OCI-LY7 (cell line): Measurements from ENCODE around the gene HEPN1. TPM values are rescaled to one million over a fixed set of nuclear protein-coding genes. Genes with fewer than 3 reads are reported as not detected.
A peak's percentile ranks its signal among the peaks of the same experiment; 100 is the strongest.
"Not testable (repeated sequence)": the region's sequence is repeated elsewhere in the genome, so short reads cannot be mapped to it uniquely, and the experiment has no call there.

Source experiments
- BruUV-seq: library from RNA; stranded (reverse); fragments of 400-500 nt; replicated peaks from 2 replicates; lab custom pipeline; 2021; lab: Mats Ljungman, UMichigan
- CTCF ChIA-PET: fragments of 300-600 bp; sonication (Branson Sonifier 250); formaldehyde crosslinking; loops from one replicate; lab custom pipeline; 2022; ENCODE audit warnings: antibody characterized with exemption; ENCODE audit not compliant: unreplicated experiment; lab: Charles Lee
- POLR2A ChIA-PET: fragments of 300-600 bp; sonication (Branson Sonifier 250); formaldehyde crosslinking; loops from one replicate; lab custom pipeline; 2022; ENCODE audit warnings: antibody characterized with exemption; lab: Charles Lee
- DNase-seq: peaks from one replicate; pipeline ENCODE4 v3.0.0-alpha.2; 2015; ENCODE audit warnings: low spot score
- H2AFZ ChIP-seq: fragments of 200-600 bp; sonication (generic), shearing (Covaris generic); 2 replicates; pipeline ENCODE4 v1.6.1; 2014; ENCODE audit warnings: mild to moderate bottlenecking, antibody characterized with exemption, low read length, moderate library complexity
- H3K27ac ChIP-seq: fragments of 200-600 bp; sonication (generic); 2 replicates; pipeline ENCODE4 v1.5.1; 2014; ENCODE audit warnings: mixed run types, low read depth, mild to moderate bottlenecking, moderate library complexity, low read length, inconsistent platforms; ENCODE audit not compliant: poor library complexity, severe bottlenecking
- H3K36me3 ChIP-seq: fragments of 200-600 bp; sonication (generic); 2 replicates; pipeline ENCODE4 v1.6.1; 2014; ENCODE audit warnings: mild to moderate bottlenecking, antibody characterized with exemption, low read length, moderate library complexity, mixed read lengths; ENCODE audit not compliant: insufficient read depth
- H3K4me1 ChIP-seq: fragments of 200-600 bp; sonication (generic); 2 replicates; pipeline ENCODE4 v1.5.1; 2014; ENCODE audit warnings: mild to moderate bottlenecking, low read length; ENCODE audit not compliant: insufficient read depth, poor library complexity, severe bottlenecking
- H3K4me2 ChIP-seq: fragments of 200-600 bp; sonication (generic); 2 replicates; pipeline ENCODE4 v1.6.1; 2014; ENCODE audit warnings: mild to moderate bottlenecking, low read length
- H3K4me3 ChIP-seq: fragments of 200-600 bp; sonication (generic); 2 replicates; pipeline ENCODE4 v1.5.1; 2014; ENCODE audit warnings: mild to moderate bottlenecking, low read depth, low read length; ENCODE audit not compliant: poor library complexity, severe bottlenecking
- H3K79me2 ChIP-seq: fragments of 200-600 bp; sonication (generic); 2 replicates; pipeline ENCODE4 v1.6.1; 2016; ENCODE audit warnings: low read depth, mild to moderate bottlenecking, low read length, moderate library complexity, mixed read lengths; ENCODE audit not compliant: insufficient read depth
- H3K9me2 ChIP-seq: fragments of 200-600 bp; sonication (generic); 2 replicates; pipeline ENCODE4 v1.6.1; 2016; ENCODE audit warnings: mild to moderate bottlenecking, low read length, mixed read lengths; ENCODE audit not compliant: insufficient read depth
- H3K9me3 ChIP-seq: fragments of 200-600 bp; sonication (generic); 2 replicates; pipeline ENCODE4 v1.6.1; 2014; ENCODE audit warnings: mild to moderate bottlenecking, mixed run types, low read length, mixed read lengths
- H4K20me1 ChIP-seq: fragments of 200-600 bp; sonication (generic); 2 replicates; pipeline ENCODE4 v1.6.1; 2014; ENCODE audit warnings: mild to moderate bottlenecking, antibody characterized with exemption, low read length, moderate library complexity, mixed read lengths; ENCODE audit not compliant: insufficient read depth
- EZH2phosphoT487 ChIP-seq: fragments of 200-600 bp; sonication (generic); IDR thresholded peaks from 2 replicates; pipeline ENCODE4 v1.6.1; 2018; ENCODE audit warnings: low read depth, borderline replicate concordance, mild to moderate bottlenecking, mixed run types, antibody characterized with exemption, low read length, moderate library complexity, mixed read lengths
- intact Hi-C: fragments of 100-400 bp; cut with micrococcal nuclease; formaldehyde crosslinking; loops from one replicate; pipeline ENCODE4 v1.10.0; 2022; ENCODE audit not compliant: unreplicated experiment
- total RNA-seq, 2 experiments: library from RNA; depleted of rRNA in 1 of 2; stranded (reverse); fragments of >200 nt in 1 of 2; shearing (Covaris generic) in 1 of 2; gene quantifications; 2 replicates each; pipeline ENCODE4 v1.2.3, GENCODE V29; 2014 to 2022
- TF ChIP-seq, protein P1 (sequence below): fragments of 200-600 bp; sonication (generic); conservative IDR thresholded peaks from 2 replicates; pipeline ENCODE4 v1.5.1; 2014; ENCODE audit warnings: mild to moderate bottlenecking, antibody characterized with exemption, low read length, moderate library complexity, mixed read lengths

HEPN1 gene
- total RNA-seq, 2 experiments from 2014 or later = not detected

DNA sequence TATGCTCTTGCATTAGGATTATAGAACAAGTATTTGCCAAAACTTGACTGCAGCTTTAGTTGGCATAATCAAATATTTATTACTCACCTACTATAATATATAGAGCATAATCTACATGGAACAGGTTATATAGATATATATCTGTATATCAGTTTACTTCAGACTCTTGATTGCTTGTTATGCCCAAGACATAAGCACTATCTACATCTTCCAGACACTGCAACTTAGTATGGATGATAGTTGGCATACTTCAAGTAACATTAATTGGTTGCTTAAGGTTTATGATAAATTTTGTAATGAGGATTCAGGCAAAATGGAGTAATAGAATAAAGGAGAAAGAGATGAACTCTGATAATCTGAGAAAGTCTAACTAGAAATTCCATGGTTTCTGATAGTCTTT lies 36.0 kb downstream of the HEPN1 start:
- no peaks in the 10 kb centered on the region for H3K79me2 ChIP-seq
- TF ChIP-seq, protein P1, sequence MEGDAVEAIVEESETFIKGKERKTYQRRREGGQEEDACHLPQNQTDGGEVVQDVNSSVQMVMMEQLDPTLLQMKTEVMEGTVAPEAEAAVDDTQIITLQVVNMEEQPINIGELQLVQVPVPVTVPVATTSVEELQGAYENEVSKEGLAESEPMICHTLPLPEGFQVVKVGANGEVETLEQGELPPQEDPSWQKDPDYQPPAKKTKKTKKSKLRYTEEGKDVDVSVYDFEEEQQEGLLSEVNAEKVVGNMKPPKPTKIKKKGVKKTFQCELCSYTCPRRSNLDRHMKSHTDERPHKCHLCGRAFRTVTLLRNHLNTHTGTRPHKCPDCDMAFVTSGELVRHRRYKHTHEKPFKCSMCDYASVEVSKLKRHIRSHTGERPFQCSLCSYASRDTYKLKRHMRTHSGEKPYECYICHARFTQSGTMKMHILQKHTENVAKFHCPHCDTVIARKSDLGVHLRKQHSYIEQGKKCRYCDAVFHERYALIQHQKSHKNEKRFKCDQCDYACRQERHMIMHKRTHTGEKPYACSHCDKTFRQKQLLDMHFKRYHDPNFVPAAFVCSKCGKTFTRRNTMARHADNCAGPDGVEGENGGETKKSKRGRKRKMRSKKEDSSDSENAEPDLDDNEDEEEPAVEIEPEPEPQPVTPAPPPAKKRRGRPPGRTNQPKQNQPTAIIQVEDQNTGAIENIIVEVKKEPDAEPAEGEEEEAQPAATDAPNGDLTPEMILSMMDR = no peak
- TF ChIP-seq EZH2phosphoT487 = no peak
- peaks cover 24% of the 10 kb centered on the region for H3K4me1 ChIP-seq
- ChIA-PET CTCF (interaction anchor here (1.1 kb wide), 1 partner anchor 208 kb away, joined by 4 read pairs; no protein-coding TSS in a partner anchor), POLR2A (interaction anchor here (0.7 to 3.0 kb wide), 4 partner anchors 10 to 158 kb away, joined by 3 to 15 read pairs (median 4); partner anchors contain the start of gene TMEM218)
- H2AFZ ChIP-seq = peak overlapping the region; percentile 93; the same call in 1 of the 2 replicates
- intact Hi-C loops = loop anchor here (2.0 kb wide), 3 partner anchors 118 to 394 kb away; partner anchors contain the start of genes SIAE and SPA17
- no peak for DNase-seq
- peak overlapping the region; percentile 63 for H3K27ac ChIP-seq
- peak overlapping the region; percentile 99 for H3K4me2 ChIP-seq
- H3K36me3 ChIP-seq = no peaks in the 10 kb centered on the region
- no peaks in the 10 kb centered on the region; the same call in 1 of the 2 replicates for H3K9me3 ChIP-seq
- H4K20me1 ChIP-seq = no peaks in the 10 kb centered on the region
- H3K4me3 ChIP-seq = peak overlapping the region; percentile 87
- BruUV-seq = no TSS peak
- no peaks in the 10 kb centered on the region for H3K9me2 ChIP-seq

DNA sequence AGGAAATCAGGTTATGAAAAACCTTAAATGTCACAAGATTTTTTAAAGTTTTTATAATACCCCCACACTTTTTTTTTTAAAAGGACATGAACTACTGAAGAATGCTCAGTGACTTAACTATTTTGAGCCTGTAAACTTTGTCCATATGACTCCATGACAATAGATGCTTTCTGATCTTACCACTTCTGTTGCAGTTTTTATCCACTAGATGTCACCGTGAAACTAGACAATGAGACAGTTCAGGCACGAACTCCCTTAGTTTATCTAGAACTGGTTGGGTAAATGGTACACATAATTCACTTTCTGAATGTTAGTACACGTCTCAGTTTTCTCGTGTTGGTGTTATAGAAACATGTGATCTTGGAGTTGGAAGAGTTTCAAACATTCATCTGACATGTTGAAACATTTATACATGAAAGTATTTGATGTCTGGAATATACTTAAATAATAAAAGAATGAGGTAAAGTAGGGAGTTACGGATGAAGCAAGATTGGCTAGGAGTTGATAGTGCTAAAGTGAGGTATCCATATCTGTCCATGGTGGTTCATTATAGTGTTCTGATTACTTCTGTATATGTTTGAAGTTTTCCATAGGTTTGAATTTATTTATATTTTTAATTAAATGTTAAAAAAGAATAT lies 43.0 kb downstream of the HEPN1 start:
- Histone ChIP-seq H3K4me3 (no peak overlapping the region), H3K9me3 (no peaks in the 10 kb centered on the region), H3K4me2 (no peak overlapping the region), H3K4me1 (no peaks in the 10 kb centered on the region), H3K27ac (no peak overlapping the region), H3K9me2 (no peaks in the 10 kb centered on the region), H3K79me2 (no peaks in the 10 kb centered on the region), H3K36me3 (no peaks in the 10 kb centered on the region), H4K20me1 (no peaks in the 10 kb centered on the region), H2AFZ (no peak overlapping the region)
- ChIA-PET POLR2A (no interaction called here), CTCF (no interaction called here)
- intact Hi-C loops = loop anchor here (1.0 to 10.0 kb wide), 2 partner anchors 179 to 463 kb away; no protein-coding TSS in a partner anchor
- peak; percentile 73 for DNase-seq
- no TSS peak for BruUV-seq
- TF ChIP-seq, protein P1 = peak; percentile 93
- no peak for TF ChIP-seq EZH2phosphoT487

DNA sequence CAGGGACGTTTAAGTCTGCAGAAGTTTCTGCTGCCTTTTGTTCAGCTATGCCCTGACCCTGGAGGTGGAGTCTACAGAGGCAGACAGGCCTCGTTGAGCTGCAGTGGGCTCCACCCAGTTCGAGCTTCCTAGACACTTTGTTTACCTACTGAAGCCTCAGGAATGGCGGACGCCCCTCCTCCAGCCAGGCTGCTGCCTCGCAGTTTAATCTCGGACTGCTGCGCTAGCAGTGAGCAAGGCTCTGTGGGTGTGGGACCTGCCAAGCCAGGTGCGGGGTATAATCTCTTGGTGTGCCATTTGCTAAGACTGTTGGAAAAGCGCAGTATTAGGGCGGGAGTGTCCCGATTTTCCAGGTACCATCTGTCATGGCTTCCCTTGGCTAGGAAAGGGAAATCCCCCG lies 49.1 kb downstream of the HEPN1 start:
- intact Hi-C loops = loop anchor here (10.0 kb wide), 1 partner anchor 457 kb away; no protein-coding TSS in a partner anchor
- CTCF ChIA-PET, BruUV-seq: not testable (repeated sequence)

More for the DNA sequence above, 49.1 kb downstream of the HEPN1 start:
- H2AFZ ChIP-seq, H3K79me2 ChIP-seq, H3K9me2 ChIP-seq, POLR2A ChIA-PET, H3K4me3 ChIP-seq, H4K20me1 ChIP-seq, H3K9me3 ChIP-seq, DNase-seq, H3K27ac ChIP-seq, H3K4me2 ChIP-seq, H3K36me3 ChIP-seq, H3K4me1 ChIP-seq: not testable (repeated sequence)

Other genes starting within 250 kb of the HEPN1 start
- gene SIAE, start 245.5 kb upstream of the HEPN1 start, total RNA-seq (2014; rRNA removed; shearing (Covaris generic)) = 2.6 and 4.8 TPM in 2 replicates
- 7.3 and 8.6 TPM in 2 replicates for gene SIAE, start 245.5 kb upstream of the HEPN1 start, total RNA-seq (2022)
- gene SPA17, start 245.3 kb upstream of the HEPN1 start, total RNA-seq (2014; rRNA removed; shearing (Covaris generic)) = 2.4 and 5.1 TPM in 2 replicates
- gene SPA17, start 245.3 kb upstream of the HEPN1 start, total RNA-seq (2022) = 5.1 and 5.5 TPM in 2 replicates
- gene NRGN, start 179.3 kb upstream of the HEPN1 start, total RNA-seq (2014; rRNA removed; shearing (Covaris generic)) = 3.3 and 6.8 TPM in 2 replicates
- gene NRGN, start 179.3 kb upstream of the HEPN1 start, total RNA-seq (2022) = 15.3 and 16.9 TPM in 2 replicates
- not detected in 2 replicates for gene VSIG2, start 167.0 kb upstream of the HEPN1 start, total RNA-seq (2014; rRNA removed; shearing (Covaris generic))
- gene VSIG2, start 167.0 kb upstream of the HEPN1 start, total RNA-seq (2022) = not detected in 2 replicates
- gene ESAM, start 157.0 kb upstream of the HEPN1 start, total RNA-seq (2014; rRNA removed; shearing (Covaris generic)) = 0.15 and 0.35 TPM in 2 replicates
- gene ESAM, start 157.0 kb upstream of the HEPN1 start, total RNA-seq (2022) = 0.49 and 0.83 TPM in 2 replicates
- gene MSANTD2, start 118.8 kb upstream of the HEPN1 start, total RNA-seq (2014; rRNA removed; shearing (Covaris generic)) = 17.7 and 22.1 TPM in 2 replicates
- gene MSANTD2, start 118.8 kb upstream of the HEPN1 start, total RNA-seq (2022) = 21.9 and 23.4 TPM in 2 replicates
- 0.19 and 0.28 TPM in 2 replicates for gene ROBO3, start 53.8 kb upstream of the HEPN1 start, total RNA-seq (2014; rRNA removed; shearing (Covaris generic))
- gene ROBO3, start 53.8 kb upstream of the HEPN1 start, total RNA-seq (2022) = not detected in 2 replicates
- not detected in 2 replicates for gene ROBO4, start 21.4 kb upstream of the HEPN1 start, total RNA-seq (2014; rRNA removed; shearing (Covaris generic))
- not detected in 2 replicates for gene ROBO4, start 21.4 kb upstream of the HEPN1 start, total RNA-seq (2022)
- gene HEPACAM, start 16.8 kb downstream of the HEPN1 start, total RNA-seq (2014; rRNA removed; shearing (Covaris generic)) = not detected in 2 replicates
- gene HEPACAM, start 16.8 kb downstream of the HEPN1 start, total RNA-seq (2022) = not detected in 2 replicates
- 9.8 and 10.6 TPM in 2 replicates for gene CCDC15, start 35.0 kb downstream of the HEPN1 start, total RNA-seq (2014; rRNA removed; shearing (Covaris generic))
- gene CCDC15, start 35.0 kb downstream of the HEPN1 start, total RNA-seq (2022) = 9.6 and 11.7 TPM in 2 replicates
- 0.57 and 0.82 TPM in 2 replicates for gene SLC37A2, start 144.1 kb downstream of the HEPN1 start, total RNA-seq (2014; rRNA removed; shearing (Covaris generic))
- gene SLC37A2, start 144.1 kb downstream of the HEPN1 start, total RNA-seq (2022) = 0.72 and 0.93 TPM in 2 replicates
- gene TMEM218, start 192.4 kb downstream of the HEPN1 start, total RNA-seq (2014; rRNA removed; shearing (Covaris generic)) = 19.6 and 28.1 TPM in 2 replicates
- gene TMEM218, start 192.4 kb downstream of the HEPN1 start, total RNA-seq (2022) = 24.4 and 25.4 TPM in 2 replicates
- not detected in 2 replicates for gene PKNOX2, start 245.5 kb downstream of the HEPN1 start, total RNA-seq (2014; rRNA removed; shearing (Covaris generic))
- not detected in 2 replicates for gene PKNOX2, start 245.5 kb downstream of the HEPN1 start, total RNA-seq (2022)